Measurements from ENCODE around the gene ATRNL1. TPM values are rescaled to one million over a fixed set of nuclear protein-coding genes. Genes with fewer than 3 reads are reported as not detected.

The ATRNL1 gene
- total RNA-seq, 1 experiment from 2014 or later: not detected

DNA sequence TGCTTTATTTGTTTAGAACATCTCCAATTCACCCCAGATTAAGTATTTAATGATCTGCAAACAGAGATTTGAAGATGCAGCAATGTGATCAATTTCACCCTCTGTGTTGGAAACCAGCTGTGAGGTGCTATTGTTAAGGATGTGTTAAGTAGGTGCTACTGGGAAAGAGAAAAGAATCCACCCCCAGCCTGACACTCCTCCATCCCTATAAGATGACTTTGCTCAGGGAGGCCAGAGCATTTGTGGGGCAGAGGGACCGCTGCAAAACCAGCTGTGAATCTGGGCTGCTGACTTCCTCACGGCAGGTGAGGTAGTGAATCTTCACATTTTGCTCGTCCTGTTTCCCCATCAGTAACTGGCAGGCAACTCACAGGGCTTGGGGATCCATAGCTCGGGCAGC lies 882.3 kb downstream of the ATRNL1 start:
- DNase-seq (ENCODE audit: unreplicated experiment): no peak
- no peaks in the 10 kb centered on the region for H3K4me1 Mint-ChIP-seq (ENCODE audit: insufficient read depth, unreplicated experiment)
- TF ChIP-seq, protein P1, sequence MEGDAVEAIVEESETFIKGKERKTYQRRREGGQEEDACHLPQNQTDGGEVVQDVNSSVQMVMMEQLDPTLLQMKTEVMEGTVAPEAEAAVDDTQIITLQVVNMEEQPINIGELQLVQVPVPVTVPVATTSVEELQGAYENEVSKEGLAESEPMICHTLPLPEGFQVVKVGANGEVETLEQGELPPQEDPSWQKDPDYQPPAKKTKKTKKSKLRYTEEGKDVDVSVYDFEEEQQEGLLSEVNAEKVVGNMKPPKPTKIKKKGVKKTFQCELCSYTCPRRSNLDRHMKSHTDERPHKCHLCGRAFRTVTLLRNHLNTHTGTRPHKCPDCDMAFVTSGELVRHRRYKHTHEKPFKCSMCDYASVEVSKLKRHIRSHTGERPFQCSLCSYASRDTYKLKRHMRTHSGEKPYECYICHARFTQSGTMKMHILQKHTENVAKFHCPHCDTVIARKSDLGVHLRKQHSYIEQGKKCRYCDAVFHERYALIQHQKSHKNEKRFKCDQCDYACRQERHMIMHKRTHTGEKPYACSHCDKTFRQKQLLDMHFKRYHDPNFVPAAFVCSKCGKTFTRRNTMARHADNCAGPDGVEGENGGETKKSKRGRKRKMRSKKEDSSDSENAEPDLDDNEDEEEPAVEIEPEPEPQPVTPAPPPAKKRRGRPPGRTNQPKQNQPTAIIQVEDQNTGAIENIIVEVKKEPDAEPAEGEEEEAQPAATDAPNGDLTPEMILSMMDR (IDR thresholded peaks at IDR 0.05; ENCODE audit: unreplicated experiment): no peak
- ChIA-PET POLR2A (no interaction called here), CTCF (no interaction called here)
- no peak overlapping the region for H3K4me3 Mint-ChIP-seq (ENCODE audit: unreplicated experiment)
- no peaks in the 10 kb centered on the region for H3K36me3 Mint-ChIP-seq (ENCODE audit: insufficient read depth, unreplicated experiment)
- BruUV-seq (replicated peaks): no TSS peak
- H3K27me3 Mint-ChIP-seq (ENCODE audit: insufficient read depth, unreplicated experiment): no peaks in the 10 kb centered on the region
- no peak overlapping the region for H3K27ac Mint-ChIP-seq (ENCODE audit: low read depth, unreplicated experiment)
- H3K9me3 Mint-ChIP-seq (ENCODE audit: unreplicated experiment): peaks cover 12% of the 10 kb centered on the region
- intact Hi-C loops (cut with micrococcal nuclease): no loop called here

DNA sequence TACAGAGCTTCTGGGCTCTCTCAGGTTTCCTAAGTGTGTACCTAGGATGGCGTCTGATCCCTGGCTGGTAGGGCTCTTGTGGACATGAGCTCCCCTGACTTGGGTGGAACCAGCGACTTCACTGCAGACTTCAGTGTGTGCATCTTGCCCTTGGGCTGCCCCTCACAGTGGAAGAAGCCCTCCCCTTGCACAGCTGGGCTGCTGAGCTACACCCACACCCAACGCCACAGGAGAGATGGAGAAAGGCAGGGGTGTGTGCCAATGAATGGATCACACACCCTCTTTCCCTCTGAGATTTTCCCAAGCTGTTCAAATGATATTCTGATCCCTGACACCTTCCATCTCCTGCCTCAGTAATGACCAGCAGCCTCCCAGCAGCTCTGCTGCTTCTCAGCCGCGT lies 883.2 kb downstream of the ATRNL1 start:
- TF ChIP-seq, protein P1 (IDR thresholded peaks at IDR 0.05; ENCODE audit: unreplicated experiment): no peak
- no peak for DNase-seq (ENCODE audit: unreplicated experiment)
- intact Hi-C loops (cut with micrococcal nuclease): no loop called here
- Mint-ChIP-seq H3K4me3 (ENCODE audit: unreplicated experiment) (no peak overlapping the region), H3K9me3 (ENCODE audit: unreplicated experiment) (peaks cover 12% of the 10 kb centered on the region), H3K36me3 (ENCODE audit: insufficient read depth, unreplicated experiment) (no peaks in the 10 kb centered on the region), H3K27me3 (ENCODE audit: insufficient read depth, unreplicated experiment) (no peaks in the 10 kb centered on the region), H3K27ac (ENCODE audit: low read depth, unreplicated experiment) (no peak overlapping the region), H3K4me1 (ENCODE audit: insufficient read depth, unreplicated experiment) (no peaks in the 10 kb centered on the region)
- no TSS peak for BruUV-seq (replicated peaks)
- POLR2A ChIA-PET: interaction anchor here (0.6 kb wide), 1 partner anchor 15 kb away, joined by 4 read pairs; no protein-coding TSS in a partner anchor
- CTCF ChIA-PET: interaction anchor here (1.0 kb wide), 1 partner anchor 13 kb away, joined by 3 read pairs; no protein-coding TSS in a partner anchor

DNA sequence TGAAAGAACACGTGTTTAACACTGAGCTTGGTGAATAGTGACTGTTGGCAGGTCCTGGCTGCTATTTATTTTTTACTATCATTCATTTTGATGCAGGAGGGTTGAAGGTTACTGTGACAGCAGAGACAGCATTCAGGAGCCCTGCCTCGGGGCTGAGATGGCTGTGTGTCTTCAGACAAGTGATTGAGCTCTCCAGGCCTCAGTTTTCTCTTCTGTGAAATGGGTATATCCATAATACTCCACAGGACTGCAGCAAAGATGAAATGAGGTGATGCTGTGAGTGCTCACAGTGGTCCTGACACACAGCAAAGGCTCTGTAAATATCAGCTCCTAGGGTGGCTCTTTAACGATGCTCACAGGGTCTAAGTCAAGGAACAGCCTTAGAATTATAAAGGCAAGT lies 884.7 kb downstream of the ATRNL1 start:
- DNase-seq (ENCODE audit: unreplicated experiment): no peak
- ChIA-PET POLR2A (no interaction called here), CTCF (interaction anchor here (0.6 kb wide), 1 partner anchor 670 kb away, joined by 3 read pairs; no protein-coding TSS in a partner anchor)
- Mint-ChIP-seq H3K36me3 (ENCODE audit: insufficient read depth, unreplicated experiment) (no peaks in the 10 kb centered on the region), H3K27me3 (ENCODE audit: insufficient read depth, unreplicated experiment) (no peaks in the 10 kb centered on the region), H3K4me1 (ENCODE audit: insufficient read depth, unreplicated experiment) (no peaks in the 10 kb centered on the region), H3K27ac (ENCODE audit: low read depth, unreplicated experiment) (no peak overlapping the region), H3K9me3 (ENCODE audit: unreplicated experiment) (peaks cover 12% of the 10 kb centered on the region), H3K4me3 (ENCODE audit: unreplicated experiment) (no peak overlapping the region)
- no TSS peak for BruUV-seq (replicated peaks)
- intact Hi-C loops (cut with micrococcal nuclease): no loop called here
- TF ChIP-seq, protein P1 (IDR thresholded peaks at IDR 0.05; ENCODE audit: unreplicated experiment): no peak

DNA sequence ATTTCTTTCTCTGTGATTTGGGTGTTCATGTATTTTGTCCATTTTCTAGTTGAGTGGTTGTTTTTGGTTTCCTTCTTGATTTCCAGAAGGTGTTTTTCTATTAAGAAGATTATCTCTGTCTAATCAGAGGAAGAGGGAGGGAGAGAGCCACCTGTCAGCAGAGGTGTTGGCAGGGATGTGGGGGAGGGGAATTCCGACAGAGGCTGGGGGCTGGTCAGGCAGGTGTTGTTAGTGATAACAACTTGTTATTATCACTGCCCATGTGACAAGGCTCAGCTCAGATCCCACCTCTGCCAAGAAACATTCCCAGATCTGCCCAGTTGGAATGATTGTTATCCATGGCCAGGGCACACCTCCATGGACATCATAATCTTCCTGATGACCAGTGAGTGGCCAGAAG lies 886.4 kb downstream of the ATRNL1 start:
- H3K27me3 Mint-ChIP-seq (ENCODE audit: insufficient read depth, unreplicated experiment): no peaks in the 10 kb centered on the region
- ChIA-PET CTCF (interaction anchor here (0.6 kb wide), 1 partner anchor 294 kb away, joined by 7 read pairs; the partner anchor contains the start of gene GFRA1), POLR2A (no interaction called here)
- TF ChIP-seq, protein P1 (IDR thresholded peaks at IDR 0.05; ENCODE audit: unreplicated experiment): no peak
- H3K4me3 Mint-ChIP-seq (ENCODE audit: unreplicated experiment): no peak overlapping the region
- no peaks in the 10 kb centered on the region for H3K4me1 Mint-ChIP-seq (ENCODE audit: insufficient read depth, unreplicated experiment)
- peaks cover under 1% of the 10 kb centered on the region for H3K9me3 Mint-ChIP-seq (ENCODE audit: unreplicated experiment)
- no peak overlapping the region for H3K27ac Mint-ChIP-seq (ENCODE audit: low read depth, unreplicated experiment)
- BruUV-seq (replicated peaks): no TSS peak
- DNase-seq (ENCODE audit: unreplicated experiment): no peak
- no peaks in the 10 kb centered on the region for H3K36me3 Mint-ChIP-seq (ENCODE audit: insufficient read depth, unreplicated experiment)
- intact Hi-C loops (cut with micrococcal nuclease): no loop called here
